Endometrial microvascular endothelial cells (primary cell): Measurements from ENCODE around the gene KMT2A. TPM values are rescaled to one million over a fixed set of nuclear protein-coding genes. Genes with fewer than 3 reads are reported as not detected.
"Not testable (repeated sequence)": the region's sequence is repeated elsewhere in the genome, so short reads cannot be mapped to it uniquely, and the experiment has no call there.

Experiments
- in situ Hi-C: cut with HindIII; loops from 2 replicates; pipeline ENCODE4 v1.10.0; 2017; ENCODE audit warnings: low sequenced_read_pairs, low pct_unique_long_range_greater_than_20kb; ENCODE audit errors: inconsistent ontology term
- total RNA-seq: library from RNA; depleted of rRNA; stranded (reverse); fragments of >200 nt; gene quantifications from one replicate; pipeline ENCODE4 v1.2.3, GENCODE V29; 2015; ENCODE audit errors: inconsistent ontology term

The KMT2A gene
- total RNA-seq, 1 donor from 2014 or later = 29.9 TPM

- in situ Hi-C loops = no loop called here
These were observed 133.4 kb downstream of the KMT2A start for GRCh38 chr11:118569670-118570069.

GRCh38 chr11:118570787-118571186, 134.5 kb downstream of the KMT2A start:
- in situ Hi-C loops = no loop called here

- in situ Hi-C loops = not testable (repeated sequence)
These were observed 135.4 kb downstream of the KMT2A start for GRCh38 chr11:118571701-118572060.

GRCh38 chr11:118572061-118572980, 136.0 kb downstream of the KMT2A start, which contains the start of gene ARCN1:
Gene ARCN1, plus strand, starts transcription at chr11:118572409. Its CDS starts 139 bp downstream, at chr11:118572548.
- in situ Hi-C loops = no loop called here

GRCh38 chr11:118572981-118573550, 136.8 kb downstream of the KMT2A start:
- in situ Hi-C loops = no loop called here

GRCh38 chr11:118574636-118575035, 138.3 kb downstream of the KMT2A start:
- in situ Hi-C loops = no loop called here

Other genes starting within 250 kb of the KMT2A start
- not detected for gene JAML, start 211.5 kb upstream of the KMT2A start, total RNA-seq
- 10.3 TPM for gene MPZL3, start 184.1 kb upstream of the KMT2A start, total RNA-seq
- 618 TPM for gene MPZL2, start 172.2 kb upstream of the KMT2A start, total RNA-seq
- not detected for gene CD3E, start 131.8 kb upstream of the KMT2A start, total RNA-seq
- gene CD3D, start 93.8 kb upstream of the KMT2A start, total RNA-seq = not detected
- gene CD3G, start 92.1 kb upstream of the KMT2A start, total RNA-seq = not detected
- 53.0 TPM for gene UBE4A, start 76.9 kb upstream of the KMT2A start, total RNA-seq
- gene ATP5MG, start 34.9 kb upstream of the KMT2A start, total RNA-seq = 66.7 TPM
- gene TTC36, start 91.0 kb downstream of the KMT2A start, total RNA-seq = not detected
- gene TMEM25, start 94.7 kb downstream of the KMT2A start, total RNA-seq = 30.3 TPM
- 43.4 TPM for gene IFT46, start 129.4 kb downstream of the KMT2A start, total RNA-seq
- 127 TPM for gene ARCN1, start 135.9 kb downstream of the KMT2A start, total RNA-seq
- 91.4 TPM for gene PHLDB1, start 171.1 kb downstream of the KMT2A start, total RNA-seq
- not detected for gene TREH, start 243.2 kb downstream of the KMT2A start, total RNA-seq